Stimulated activated CD4-positive, alpha-beta T cell treated with anti-CD3 and anti-CD28 coated beads, Interleukin-15, amount 100 ng/mL, for 48 hours (primary cell): ENCODE measurements around the gene DPEP2.
A peak's percentile ranks its signal among the peaks of the same experiment; 100 is the strongest.
"Not testable (repeated sequence)": the region's sequence is repeated elsewhere in the genome, so short reads cannot be mapped to it uniquely, and the experiment has no call there.

Experiments
- DNase-seq, 2 donors: peaks; one replicate each; pipeline ENCODE4 v3.0.0-alpha.2; 2020; ENCODE audit warnings: low read depth in 2 of 2

Gene DPEP2, protein sequence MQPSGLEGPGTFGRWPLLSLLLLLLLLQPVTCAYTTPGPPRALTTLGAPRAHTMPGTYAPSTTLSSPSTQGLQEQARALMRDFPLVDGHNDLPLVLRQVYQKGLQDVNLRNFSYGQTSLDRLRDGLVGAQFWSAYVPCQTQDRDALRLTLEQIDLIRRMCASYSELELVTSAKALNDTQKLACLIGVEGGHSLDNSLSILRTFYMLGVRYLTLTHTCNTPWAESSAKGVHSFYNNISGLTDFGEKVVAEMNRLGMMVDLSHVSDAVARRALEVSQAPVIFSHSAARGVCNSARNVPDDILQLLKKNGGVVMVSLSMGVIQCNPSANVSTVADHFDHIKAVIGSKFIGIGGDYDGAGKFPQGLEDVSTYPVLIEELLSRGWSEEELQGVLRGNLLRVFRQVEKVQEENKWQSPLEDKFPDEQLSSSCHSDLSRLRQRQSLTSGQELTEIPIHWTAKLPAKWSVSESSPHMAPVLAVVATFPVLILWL

DNA sequence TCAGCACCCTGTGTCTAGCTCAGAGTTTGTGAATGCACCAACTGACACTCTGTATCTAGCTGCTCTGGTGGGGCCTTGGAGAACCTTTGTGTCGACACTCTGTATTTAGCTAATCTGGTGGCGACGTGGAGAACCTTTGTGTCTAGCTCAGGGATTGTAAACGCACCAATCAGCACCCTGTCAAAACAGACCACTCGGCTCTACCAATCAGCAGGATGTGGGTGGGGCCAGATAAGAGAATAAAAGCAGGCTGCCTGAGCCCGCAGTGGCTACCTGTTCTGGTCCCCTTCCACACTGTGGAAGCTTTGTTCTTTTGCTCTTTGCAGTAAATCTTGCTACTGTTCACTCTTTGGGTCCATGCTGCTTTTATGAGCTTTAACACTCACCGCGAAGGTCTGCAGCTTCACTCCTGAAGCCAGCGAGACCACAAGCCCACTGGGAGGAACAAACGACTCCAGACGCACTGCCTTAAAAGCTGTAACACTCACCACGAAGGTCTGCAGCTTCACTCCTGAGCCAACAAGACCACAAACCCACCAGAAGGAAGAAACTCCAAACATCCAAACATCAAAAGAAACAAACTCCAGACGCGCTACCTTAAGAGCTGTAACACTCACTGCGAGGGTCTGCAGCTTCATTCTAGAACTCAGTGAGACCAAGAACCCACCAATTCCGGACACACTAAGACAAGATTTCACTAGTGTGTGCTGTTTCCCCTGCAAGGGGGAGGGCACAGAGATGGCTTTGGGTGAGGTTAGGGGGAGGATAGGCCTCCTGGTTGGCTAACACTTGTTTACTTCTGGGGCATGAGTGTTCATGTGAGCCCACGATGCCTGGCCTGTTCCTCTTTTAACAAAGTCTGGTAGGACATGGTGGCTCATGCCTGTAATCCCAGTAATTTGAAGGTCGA, at the start of gene DPEP2:
DPEP2 (minus strand) TSS at position 706 of the 910 bp plus-strand sequence. CDS start 6,272 bp downstream, outside the sequence.
- DNase-seq: not testable (repeated sequence)

DNA sequence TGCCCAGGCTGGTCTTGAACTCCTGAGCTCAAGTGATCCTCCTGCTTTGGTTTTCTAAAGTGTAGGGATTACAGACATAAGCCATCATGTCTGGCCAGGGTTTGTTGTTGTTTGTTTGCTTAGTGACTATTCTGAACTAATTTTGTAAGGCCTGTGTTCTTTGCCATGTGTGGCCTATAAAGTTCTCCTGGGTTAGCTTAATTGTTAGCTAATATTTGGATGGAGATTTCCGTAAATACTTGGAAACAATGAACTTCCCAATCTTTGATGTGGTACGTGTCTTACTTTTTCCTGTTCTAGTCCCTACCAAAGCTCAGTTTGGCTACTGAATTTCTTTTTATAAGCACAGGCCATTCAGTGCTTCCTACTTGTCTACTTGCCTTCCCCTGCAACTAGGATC, 48.7 kb upstream of the DPEP2 start:
- DNase-seq: no peak

DNA sequence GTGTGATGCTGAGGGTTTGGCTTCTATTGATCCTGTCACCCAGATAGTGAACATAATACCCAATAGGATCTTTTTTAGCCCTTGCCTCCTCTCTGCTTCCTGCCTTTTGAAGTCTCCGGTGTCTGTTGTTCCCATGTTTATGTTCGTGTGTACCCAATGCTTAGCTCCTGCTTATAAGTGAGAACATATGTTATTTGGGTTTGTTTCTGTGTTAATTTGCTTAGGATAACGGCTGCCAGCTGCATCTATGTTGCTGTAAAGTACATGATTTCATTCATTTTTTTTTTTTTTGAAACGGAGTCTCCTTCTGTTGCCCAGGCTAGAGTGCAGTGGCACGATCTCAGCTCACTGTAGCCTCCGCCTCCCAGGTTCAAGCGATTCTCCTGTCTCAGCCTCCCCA, 46.8 kb upstream of the DPEP2 start:
- DNase-seq: no peak

DNA sequence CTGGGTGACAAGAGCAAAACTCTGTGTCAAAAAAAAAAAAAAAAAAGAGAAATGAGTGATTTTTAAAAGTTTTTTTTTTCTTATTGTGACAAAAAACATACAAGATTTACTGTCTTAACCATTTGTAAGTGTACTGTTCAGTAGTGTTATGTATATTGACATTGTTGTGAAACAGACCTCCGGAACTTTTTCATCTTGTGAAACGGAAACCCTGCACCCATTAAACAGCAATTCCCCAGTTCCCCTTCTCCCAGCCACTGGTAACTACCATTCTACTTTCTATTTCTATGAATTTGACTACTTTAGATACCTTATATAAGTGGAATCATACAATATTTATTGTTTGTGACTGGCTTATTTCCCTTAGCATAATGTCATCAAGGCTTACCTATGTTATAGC, 42.5 kb upstream of the DPEP2 start:
- no peak for DNase-seq

DNA sequence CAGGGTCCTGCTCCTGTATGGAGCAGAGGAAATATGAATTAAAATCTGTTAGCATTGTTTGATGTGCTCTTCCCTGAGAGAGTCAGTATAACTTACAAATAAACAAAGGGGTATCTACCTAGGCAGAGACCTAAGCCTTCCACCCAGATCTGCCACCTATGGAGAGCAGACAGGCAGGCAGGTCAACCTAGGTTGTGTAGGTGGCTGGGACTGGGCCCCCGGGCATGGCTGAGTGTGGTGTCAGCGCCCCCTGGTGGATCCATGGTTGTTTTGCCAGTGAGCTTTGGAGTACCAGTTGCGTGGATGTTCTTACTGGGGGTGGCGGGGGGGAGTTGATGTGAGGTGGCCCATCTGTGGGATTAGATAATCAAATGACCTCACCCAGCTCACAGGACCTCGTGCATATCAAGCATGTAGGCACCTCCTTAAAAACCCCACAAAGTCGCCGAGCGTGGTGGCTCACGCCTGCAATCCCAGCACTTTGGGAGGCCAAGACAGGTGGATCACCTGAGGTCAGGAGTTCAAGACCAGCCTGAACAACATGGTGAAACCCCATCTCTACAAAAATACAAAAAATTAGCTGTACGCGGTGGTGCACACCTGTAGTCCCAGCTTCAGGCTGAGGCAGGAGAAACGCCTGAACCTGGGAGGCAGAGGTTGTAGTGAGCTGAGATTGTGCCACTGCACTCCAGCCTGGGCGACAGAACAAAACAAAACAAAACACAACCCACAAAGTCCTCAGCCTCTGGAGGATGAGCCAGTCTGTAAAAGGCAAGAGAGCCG, 41.4 kb upstream of the DPEP2 start:
- DNase-seq: peak; percentile 74 to 86

DNA sequence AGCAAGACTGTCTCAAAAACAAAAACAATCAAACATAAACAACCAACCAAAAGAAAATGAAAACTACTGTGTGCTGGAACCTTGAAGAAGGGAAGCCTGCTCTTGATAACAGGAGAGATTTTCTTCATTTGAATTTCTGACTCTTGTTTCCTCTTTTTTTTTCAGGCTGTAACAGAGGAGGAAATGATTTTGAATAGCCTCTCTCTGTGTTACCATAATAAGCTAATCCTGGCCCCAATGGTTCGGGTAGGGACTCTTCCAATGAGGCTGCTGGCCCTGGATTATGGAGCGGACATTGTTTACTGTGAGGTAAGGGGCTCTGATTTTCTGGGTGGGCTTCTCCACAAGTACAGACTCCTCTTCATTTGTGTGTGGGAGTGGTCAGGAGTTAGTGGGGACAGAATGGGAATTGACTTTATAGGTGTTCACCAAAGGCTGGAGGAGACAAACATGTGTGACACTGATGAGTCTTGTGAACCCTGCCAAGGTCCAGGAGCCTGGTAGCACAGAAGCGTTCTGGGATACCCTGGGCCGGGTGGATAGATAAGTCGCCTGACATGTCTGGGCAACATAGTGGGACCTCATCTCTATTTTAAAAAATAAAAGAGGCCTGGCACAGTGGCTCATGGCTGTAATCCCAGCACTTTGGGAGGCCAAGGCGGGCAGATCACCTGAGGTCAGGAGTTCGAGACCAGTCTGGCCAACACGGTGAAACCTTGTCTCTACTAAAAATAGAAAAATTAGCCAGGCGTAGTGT, 38.7 kb upstream of the DPEP2 start:
- DNase-seq: no peak

DNA sequence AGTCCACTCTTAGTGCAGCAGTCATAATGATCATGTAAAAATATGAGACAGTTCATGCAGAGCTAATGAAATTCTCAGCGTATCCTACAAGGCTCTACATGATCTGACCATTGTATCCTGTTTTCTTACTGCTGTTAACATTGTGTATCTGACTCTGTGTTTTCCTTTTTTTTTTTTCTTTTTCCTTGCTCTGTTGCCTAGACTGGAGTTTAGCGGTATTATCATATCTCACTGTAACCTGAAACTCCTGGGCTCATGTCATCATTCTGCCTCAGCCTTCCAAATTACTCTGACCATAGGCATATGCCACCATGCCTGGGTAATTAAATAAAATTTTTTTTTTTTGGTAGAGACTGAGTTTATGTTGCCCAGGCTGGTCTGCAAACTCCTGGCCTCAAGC, 35.9 kb upstream of the DPEP2 start:
- DNase-seq: no peak

DNA sequence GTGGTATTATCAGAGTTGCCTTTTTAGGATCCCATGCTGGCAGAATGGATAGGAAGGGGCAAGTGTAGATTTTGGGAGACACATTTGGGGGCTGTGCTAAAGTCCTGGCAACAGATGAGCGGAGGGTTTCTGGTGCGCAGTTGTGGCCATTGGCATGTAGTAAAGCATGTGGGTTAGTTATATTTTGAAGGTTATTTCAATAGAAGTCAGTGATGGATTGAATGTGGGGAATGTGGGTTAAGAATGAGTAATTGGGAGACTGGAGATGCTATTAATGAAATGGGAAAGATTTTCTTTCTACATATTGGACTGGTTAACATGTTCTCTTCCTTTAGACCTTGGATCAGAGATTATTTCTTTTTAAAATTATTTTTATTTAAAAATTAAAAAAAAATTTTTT, 33.8 kb upstream of the DPEP2 start:
- no peak for DNase-seq

DNA sequence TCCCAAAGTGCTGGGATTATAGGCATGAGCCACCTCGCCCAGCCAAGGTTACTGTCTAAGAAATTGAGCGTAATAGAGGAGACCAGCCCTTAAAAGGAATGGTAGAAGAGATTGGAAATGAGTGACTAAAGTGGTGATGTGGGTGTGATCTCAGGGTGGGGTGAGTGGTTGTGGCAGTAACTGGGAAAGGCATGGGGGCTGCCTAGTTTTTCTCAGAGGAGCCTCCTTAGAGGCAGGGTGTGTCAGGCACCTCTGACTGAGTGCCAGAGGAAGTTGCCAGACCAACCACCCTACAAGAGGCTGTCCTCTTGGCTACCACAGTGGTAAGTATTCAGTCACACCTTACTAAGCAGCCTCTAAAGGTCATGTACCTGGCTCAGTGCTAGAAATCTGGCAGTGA, 32.7 kb upstream of the DPEP2 start:
- no peak for DNase-seq

DNA sequence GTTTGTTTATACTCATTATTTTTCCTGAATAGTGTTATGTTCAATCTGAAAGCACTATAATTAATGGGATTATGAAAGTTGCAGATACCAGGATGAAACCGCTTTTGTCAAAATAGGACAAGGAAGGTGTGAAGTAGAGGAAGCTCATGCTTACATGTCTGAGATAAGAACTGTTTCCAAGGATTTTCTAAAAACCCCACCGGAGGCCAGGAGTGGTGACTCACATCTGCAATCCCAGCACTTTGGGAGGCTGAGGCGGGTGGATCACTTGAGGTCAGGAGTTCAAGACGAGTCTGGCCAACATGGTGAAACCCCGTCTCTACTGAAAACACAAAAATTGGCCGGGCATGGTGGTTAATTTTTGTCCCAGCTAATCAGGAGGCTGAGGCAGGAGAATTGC, 30.8 kb upstream of the DPEP2 start:
- DNase-seq: not testable (repeated sequence)

DNA sequence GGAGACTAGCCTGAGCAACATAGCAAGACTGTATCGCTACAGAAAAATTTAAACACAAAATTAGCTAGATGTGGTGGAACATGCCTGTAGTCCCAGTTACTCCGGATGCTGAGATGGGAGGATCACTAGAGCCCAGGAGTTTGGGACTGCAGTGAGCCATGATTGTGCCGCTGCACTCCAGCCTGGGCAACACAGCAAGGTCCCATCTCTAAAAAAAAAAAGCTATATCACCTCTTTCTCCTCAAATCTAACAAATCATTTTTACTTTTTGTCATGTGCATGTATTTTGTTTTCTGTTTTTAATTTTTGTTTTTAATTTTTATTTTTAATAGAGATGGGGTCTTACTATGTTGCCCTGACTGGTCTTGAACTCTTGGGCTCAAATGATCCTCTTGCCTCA, 29.7 kb upstream of the DPEP2 start:
- no peak for DNase-seq

DNA sequence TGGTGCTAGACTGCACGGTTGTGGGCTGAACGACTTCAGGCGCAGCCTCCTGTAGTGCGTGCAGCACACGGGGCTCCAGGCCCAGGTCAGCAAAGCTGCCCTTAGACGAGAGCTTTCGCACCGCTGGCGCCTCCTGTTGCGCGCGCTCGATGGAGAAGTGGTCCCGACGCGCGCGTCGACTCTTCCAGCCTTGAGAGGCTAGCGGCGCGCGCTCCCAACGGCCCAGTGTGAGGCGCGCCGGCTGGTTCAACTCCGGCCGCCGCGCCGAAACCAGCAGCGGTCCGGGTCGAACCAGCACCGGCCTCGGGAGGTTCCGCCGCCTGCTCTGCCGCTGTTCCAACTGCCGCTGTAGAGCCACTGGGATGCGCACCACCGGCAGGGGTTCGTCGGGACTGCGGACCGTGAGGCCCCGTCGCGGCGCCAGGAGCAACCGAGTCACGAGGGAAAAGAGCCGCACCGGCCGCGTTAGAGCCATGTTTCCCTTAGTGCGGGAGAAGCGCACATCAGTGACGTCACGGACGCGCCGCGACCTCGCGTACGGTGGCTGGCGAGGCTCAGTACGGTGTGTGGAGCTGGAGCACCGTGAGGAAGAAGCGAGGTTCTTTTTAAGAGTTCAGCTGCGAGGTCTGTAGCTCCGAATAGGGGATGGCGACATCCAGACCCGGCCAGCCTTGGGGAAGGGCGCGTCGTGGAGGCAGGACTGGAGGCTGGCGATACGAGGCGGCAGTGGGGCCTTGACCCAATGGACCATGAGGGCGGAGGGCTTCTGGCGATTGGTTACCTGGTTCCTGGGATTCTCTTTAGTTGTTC, 23.6 kb upstream of the DPEP2 start, which contains the start of the genes DDX28 and DUS2:
DDX28 (minus strand) TSS at position 505 of the 810 bp plus-strand sequence; CDS start at position 475, 30 bp downstream.
DUS2 (plus strand) TSS at position 557 of the 810 bp plus-strand sequence. CDS start 14,740 bp downstream, outside the sequence.
- DNase-seq: peak; percentile 84 to 91

DNA sequence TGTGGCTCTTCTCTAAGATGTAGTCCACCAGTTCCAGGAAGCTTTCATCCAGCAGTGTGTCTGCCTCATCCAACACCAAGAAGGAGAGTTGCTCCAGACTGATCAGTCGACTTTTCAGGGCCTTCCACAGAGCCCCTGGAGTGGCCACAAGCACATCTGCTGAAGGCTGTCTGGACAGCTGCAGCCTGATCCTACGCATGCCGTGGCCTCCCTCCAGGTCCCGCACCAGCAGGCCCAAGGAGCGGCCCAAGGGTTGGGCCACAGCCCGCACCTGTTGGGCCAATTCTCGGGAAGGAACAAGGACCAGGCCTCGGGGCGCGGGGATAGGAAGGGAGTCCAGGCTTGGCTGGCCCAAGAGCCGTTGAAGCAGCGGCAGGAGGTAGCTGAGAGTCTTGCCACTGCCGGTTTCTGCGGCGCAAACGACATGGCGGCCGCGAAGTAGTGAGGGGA, 23.0 kb upstream of the DPEP2 start:
- no peak for DNase-seq

DNA sequence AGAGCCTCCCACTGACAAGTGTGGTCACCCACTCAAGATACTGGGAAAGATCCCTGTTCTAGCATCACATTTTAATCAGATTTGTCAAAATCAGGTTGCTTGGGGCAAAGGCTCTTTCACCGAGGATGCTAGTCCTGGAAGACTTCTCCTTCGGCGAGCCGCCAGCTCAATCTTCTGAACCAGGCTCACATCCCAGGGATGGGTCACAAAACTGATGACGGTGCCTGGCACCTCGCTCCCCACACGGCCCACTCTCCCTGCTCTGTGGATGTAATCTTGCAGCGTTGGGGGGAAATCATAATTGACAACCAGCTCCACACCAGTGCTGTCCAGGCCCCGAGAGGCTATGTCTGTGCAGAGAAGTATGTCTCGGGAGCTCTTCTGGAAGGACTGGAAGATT, 22.2 kb upstream of the DPEP2 start:
- DNase-seq: no peak

DNA sequence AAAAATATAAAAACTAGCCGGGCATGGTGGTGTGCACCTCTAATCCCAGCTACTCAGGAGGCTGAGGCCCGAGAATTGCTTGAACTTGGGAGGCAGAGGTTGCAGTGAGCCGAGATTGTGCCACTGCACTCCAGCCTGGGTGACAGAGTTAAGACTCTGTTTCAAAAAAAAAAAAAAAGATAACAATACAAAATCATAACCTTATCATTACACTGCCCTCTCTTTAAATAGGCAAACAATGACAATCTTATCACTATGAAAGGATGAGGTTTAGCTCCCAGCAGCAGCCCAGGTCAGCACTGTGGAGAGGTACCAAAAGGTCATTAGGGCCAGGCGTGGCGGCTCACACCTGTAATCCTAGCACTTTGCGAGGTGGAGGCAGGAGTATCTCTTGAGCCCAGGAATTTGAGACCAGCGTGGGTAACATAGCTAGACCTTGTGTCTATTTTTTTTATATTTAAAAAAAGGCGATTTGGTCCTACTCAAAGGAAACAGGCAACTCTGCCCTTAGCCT, 19.9 kb upstream of the DPEP2 start:
- no peak for DNase-seq

DNA sequence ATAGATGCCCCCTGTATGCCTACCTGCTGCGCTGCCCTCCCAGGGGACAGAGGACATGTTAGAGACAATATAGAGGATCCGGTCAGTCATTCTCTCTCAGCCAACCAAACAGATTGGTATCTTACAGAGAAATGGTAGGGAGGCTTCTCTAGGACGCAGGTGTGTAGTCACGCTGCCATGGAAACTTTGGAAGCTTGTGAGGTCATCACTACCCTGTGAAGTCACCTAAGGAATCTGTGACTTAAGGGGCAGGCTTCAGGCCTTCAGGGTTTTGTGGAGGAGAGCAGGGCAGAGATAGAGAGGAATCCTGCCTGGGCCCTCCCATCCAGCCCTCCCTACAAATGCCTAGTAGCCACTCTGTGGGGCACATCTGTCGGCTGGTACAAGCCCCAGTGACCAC, 16.4 kb upstream of the DPEP2 start, which contains the start of gene DPEP2NB:
DPEP2NB (minus strand) TSS at position 231 of the 400 bp plus-strand sequence; CDS start at position 90, 141 bp downstream.
- DNase-seq: no peak

DNA sequence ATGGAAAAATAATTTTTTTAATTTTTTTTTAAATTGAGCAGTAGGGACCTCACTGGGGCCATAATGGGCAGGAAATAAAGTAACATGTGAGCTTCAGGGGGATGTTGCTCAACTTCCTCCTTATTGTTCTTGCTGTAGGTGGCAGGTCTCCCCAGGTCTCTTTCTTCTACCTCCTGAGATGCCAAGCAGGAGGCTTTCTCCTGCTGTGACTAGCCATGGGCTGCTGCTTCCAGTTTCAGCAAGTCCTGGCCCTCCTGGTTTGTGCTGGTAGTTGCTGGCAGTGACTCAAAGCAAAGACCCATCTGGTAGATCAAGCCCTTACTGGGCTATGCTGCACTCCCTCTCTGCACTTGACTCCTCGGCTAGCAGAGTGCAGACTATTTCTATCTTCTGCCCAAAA, 14.2 kb upstream of the DPEP2 start:
- DNase-seq: no peak

DNA sequence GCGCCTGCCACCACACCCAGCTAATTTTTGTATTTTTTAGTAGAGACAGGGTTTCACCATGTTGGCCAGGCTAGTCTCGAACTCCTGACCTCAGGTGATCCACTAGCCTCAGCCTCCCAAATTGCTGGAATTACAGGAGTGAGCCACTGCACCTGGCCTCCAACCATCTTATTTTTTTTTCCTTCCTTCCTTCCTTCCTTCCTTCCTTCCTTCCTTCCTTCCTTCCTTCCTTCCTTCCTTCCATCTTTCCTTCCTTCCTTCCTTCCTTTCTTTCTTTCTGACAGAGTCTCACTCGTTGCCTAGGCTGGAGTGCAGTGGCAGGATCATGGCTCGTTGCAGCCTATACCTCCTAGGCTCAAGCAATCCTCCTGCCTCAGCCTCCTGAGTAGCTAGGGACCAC, 10.6 kb upstream of the DPEP2 start:
- DNase-seq: not testable (repeated sequence)

DNA sequence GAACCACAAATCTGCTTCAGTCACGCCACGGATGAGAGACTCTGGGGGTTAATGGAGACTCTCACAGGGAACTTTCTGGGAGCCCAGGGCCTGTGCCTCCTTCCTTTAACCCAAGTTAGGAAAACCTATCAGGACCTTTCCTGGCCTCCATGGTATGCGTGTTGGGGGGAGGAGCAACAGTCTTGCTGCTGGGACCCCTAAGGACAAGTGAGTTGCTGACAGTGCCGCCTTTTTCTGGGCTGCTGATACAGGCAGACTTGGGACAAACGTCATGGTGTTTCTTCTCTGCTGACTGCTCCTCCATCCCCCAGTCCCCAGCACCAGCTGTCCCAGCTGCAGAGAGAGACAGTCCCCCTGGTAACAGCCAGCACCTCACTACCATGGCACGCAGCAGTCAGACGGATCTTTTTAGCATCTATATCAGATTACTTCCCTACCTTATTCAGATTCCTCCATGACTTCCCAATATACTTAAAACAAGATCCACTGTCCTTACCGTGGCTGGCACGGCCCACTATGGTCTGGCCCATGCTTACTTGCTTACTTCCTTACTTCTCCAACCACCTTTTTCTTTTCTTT, 10.0 kb upstream of the DPEP2 start:
- DNase-seq: no peak
